Skeletal muscle satellite cell (primary cell): ENCODE measurements around the gene RAG2. TPM values are rescaled to one million over a fixed set of nuclear protein-coding genes. Genes with fewer than 3 reads are reported as not detected.
A peak's percentile ranks its signal among the peaks of the same experiment; 100 is the strongest.

Experiments used
- H3K27me3 ChIP-seq: 2 replicates; pipeline ENCODE4 v1.7.0; 2013; ENCODE audit warnings: low read length; ENCODE audit not compliant: control insufficient read depth, insufficient read depth
- H3K36me3 ChIP-seq: 2 replicates; pipeline ENCODE4 v1.7.0; 2013; ENCODE audit warnings: mild to moderate bottlenecking, control low read depth, low read length; ENCODE audit not compliant: insufficient read depth
- H3K4me1 ChIP-seq: 2 replicates; pipeline ENCODE4 v1.7.0; 2013; ENCODE audit warnings: low read length; ENCODE audit not compliant: control insufficient read depth, insufficient read depth
- H3K4me2 ChIP-seq: 2 replicates; pipeline ENCODE4 v1.7.0; 2013; ENCODE audit warnings: mild to moderate bottlenecking, low read length
- H3K4me3 ChIP-seq: 2 replicates; pipeline ENCODE4 v1.7.0; 2013; ENCODE audit warnings: low read length
- H3K9ac ChIP-seq: 2 replicates; pipeline ENCODE4 v1.7.0; 2013; ENCODE audit warnings: mild to moderate bottlenecking, low read depth, low read length, moderate library complexity
- H3K9me3 ChIP-seq: replicated peaks from 2 replicates; pipeline ENCODE4 v1.7.0; 2013; ENCODE audit warnings: mild to moderate bottlenecking, control low read depth, low read length
- total RNA-seq: library from RNA; depleted of rRNA; stranded (reverse); fragments of >200 nt; gene quantifications from 2 replicates; pipeline ENCODE4 v1.2.3, GENCODE V29; 2012; rRNA removed

RAG2 gene
- total RNA-seq = not detected in 2 replicates

DNA sequence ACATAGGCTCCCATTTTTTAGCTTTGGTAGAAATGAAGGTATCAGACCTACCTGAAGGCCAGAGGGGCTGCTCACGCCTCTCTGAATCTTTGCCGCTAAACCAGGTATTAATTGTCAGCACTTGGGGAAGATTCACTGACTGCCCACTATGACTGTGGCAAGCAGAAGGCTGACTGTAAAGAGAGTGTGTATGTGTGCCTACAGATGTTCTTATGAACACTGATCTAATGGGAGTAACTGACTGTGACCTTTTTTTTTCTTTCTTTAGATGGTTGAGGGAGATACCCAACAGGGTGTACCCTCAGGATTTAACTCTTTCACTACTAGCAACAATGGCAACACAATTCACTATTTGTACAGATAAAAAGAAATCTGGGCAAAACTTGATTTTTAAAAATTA is at the start of gene RAG2:
Gene RAG2 (minus strand): TSS at position 186 of the 400 bp plus-strand sequence. CDS start 4,068 bp downstream, outside the sequence.
- H3K4me1 ChIP-seq = peaks cover 6% of the 10 kb centered on the region
- H3K36me3 ChIP-seq = no peaks in the 10 kb centered on the region
- H3K4me3 ChIP-seq = no peak within 1 kb of the TSS
- H3K9ac ChIP-seq = no peak within 1 kb of the TSS
- H3K4me2 ChIP-seq = no peak within 1 kb of the TSS
- H3K27me3 ChIP-seq = no peaks in the 10 kb centered on the region
- no peaks in the 10 kb centered on the region for H3K9me3 ChIP-seq

DNA sequence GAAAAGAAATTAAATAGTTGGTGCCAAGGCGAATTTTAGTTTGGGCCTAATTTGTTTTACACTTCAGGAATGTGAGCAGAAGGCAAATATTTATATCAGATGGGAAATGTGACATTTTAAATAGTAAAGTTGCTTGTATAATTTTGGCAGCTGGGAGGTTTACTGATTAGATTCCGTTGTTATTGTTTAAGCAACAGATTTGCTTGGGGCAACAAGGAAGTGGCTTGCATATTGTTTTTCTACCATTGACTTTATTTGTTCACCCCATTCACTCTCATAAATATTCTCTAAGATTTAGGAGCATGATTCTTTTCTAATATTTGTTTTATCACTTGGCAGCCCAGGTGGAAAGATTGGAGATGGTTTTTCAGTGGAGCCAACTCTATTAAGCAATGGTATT is 40.5 kb upstream of the RAG2 start:
- Histone ChIP-seq H3K9ac (no peak overlapping the region), H3K4me2 (no peak overlapping the region), H3K27me3 (no peaks in the 10 kb centered on the region), H3K4me1 (no peaks in the 10 kb centered on the region), H3K4me3 (no peak overlapping the region), H3K36me3 (no peaks in the 10 kb centered on the region), H3K9me3 (no peaks in the 10 kb centered on the region)

DNA sequence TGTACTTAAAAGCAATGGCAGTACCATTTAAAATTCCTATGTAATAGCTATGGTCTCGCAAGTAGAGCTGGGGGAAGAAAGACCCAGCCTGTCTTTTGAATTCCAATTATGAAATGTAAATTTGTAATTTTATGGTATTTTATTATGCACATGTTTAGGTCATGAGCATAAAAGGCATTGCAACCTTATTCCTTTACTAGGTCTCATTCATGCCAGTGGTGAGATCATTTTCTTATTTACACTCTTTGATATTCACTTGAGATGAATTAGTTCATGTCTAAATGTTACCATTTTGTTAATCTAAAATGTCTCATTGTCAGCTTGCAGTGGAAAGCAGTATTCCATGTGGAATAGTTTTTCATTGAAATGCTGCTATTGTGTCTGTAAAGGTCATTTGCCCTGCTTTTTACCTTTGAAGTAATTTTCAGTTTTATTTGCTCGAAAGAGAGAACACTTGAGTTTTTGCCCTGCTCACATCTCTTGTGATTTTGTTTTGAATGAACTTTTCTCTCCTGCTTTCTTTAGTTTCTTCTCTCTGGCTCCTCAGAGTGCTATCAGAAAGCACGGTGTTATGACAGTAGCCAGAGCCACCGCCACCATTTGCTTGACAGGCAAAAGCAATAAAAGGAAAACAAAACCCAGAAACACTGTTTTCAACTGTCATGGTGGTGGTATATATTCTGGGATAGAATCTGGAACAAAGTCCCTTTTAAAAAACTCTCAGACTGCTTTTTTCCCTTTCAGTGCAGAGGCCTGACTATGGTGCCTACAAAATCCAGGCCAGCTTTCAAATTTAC is 37.2 kb upstream of the RAG2 start:
- Histone ChIP-seq H3K4me1 (no peaks in the 10 kb centered on the region), H3K9ac (no peak overlapping the region), H3K27me3 (no peaks in the 10 kb centered on the region), H3K9me3 (no peaks in the 10 kb centered on the region), H3K4me2 (no peak overlapping the region), H3K4me3 (no peak overlapping the region), H3K36me3 (no peaks in the 10 kb centered on the region)

DNA sequence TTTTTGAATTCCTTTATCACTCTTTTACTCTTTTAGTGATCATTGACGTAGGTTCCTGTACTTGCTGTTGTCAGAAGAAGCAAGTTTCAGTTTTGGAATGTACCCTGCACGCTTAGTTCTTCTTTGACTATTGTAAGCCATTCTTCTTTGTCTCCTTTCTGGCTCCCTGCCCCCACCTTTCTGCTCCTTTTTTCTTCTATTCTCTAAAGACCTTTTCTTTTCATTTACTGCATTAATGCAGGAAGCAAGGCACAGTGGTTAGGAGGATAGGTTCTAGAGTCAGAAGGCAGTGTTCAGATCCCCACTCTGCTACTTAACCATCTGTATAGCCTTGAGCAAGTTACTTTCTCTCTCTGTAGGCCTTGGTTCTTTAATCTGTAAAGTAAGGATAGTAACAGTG is 33.7 kb upstream of the RAG2 start:
- Histone ChIP-seq H3K36me3 (no peaks in the 10 kb centered on the region), H3K4me2 (no peak overlapping the region), H3K9me3 (no peaks in the 10 kb centered on the region), H3K4me3 (no peak overlapping the region), H3K4me1 (no peaks in the 10 kb centered on the region), H3K9ac (no peak overlapping the region), H3K27me3 (no peaks in the 10 kb centered on the region)

DNA sequence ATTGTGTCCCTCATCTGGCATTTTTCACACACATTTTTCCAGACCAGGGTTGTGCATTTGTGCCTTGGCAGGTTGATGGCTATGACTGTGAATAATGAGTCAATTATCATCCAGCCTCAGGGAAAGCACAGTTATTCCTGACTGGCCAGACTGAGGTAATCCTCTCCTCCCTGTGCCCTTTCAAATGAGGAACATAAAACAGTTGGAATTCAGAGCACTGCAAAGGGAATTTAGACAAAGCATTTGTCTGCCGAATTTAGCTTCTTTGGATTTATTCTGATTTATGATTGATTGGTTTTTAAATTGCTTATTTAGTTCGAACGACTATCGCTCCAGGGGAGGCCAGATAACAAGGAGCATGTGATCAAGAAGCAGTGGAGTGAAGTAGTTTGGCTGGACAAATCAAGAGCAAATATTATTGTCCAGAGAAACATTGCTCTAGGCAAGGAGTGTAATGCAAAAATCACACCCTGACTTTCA is 30.8 kb upstream of the RAG2 start:
- Histone ChIP-seq H3K4me3 (no peak overlapping the region), H3K4me1 (no peaks in the 10 kb centered on the region), H3K36me3 (no peaks in the 10 kb centered on the region), H3K9ac (no peak overlapping the region), H3K27me3 (no peaks in the 10 kb centered on the region), H3K4me2 (no peak overlapping the region), H3K9me3 (no peaks in the 10 kb centered on the region)

DNA sequence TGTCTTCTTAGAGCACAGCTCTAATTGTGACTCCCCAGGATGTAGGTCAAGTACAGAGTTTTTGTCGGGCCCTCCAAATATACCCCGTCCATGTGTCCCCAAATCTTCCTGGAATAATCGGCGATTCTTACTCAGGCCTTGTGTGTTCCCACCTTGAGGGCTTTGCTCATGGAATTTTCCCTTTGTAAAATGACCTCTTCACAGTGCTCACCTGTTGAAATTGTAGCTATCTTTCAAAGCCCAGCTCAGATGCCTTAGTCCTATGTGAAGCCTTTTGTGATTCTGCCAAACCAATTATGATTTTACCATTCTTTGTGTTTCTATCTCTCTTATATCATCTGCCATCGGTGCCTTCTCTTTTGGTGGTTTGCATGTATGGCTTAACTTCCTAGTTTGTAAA is 30.1 kb upstream of the RAG2 start:
- H3K4me3 ChIP-seq = no peak overlapping the region
- H3K4me2 ChIP-seq = no peak overlapping the region
- H3K36me3 ChIP-seq = no peaks in the 10 kb centered on the region
- H3K27me3 ChIP-seq = no peaks in the 10 kb centered on the region
- no peaks in the 10 kb centered on the region for H3K9me3 ChIP-seq
- H3K9ac ChIP-seq = no peak overlapping the region
- H3K4me1 ChIP-seq = no peaks in the 10 kb centered on the region

DNA sequence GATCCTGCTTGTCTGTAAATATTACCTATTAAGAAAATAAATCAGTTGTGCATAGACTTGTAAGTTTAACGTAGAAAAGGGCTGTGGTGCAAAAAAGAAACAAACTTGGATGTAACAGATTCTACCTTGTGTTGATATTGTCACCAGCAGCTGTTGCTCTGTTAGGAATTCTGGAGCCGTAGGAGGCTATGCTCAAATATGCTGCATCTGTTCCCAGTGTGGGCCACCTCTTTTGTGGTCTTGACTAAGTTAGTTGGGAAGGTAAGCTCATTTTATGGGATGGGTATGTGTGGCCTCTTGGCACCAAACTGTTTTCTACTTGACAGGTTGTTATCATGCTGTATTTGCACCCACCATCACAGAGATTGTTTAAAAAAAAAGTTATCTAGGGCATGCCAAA is 29.4 kb upstream of the RAG2 start:
- Histone ChIP-seq H3K4me1 (no peaks in the 10 kb centered on the region), H3K4me2 (no peak overlapping the region), H3K9ac (no peak overlapping the region), H3K27me3 (no peaks in the 10 kb centered on the region), H3K9me3 (no peaks in the 10 kb centered on the region), H3K36me3 (no peaks in the 10 kb centered on the region), H3K4me3 (no peak overlapping the region)

DNA sequence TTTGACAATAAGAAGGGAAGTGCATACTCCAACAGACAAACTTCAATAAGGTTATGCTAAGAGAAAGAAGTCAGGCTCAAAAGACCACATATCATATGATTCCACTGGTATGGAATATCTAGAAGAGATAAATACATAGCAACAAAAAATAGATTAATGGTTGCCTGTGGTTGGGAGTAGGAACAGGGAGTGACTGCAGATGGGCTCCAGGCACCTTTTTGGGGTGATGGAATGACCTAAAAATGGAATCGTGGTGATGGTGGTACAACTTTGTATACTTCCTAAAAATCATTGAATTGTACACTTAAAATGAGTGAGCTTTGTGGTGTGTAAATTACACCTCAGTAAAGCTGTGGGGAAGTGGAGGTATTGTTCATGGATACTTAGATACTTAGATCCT is 29.0 kb upstream of the RAG2 start:
- H3K4me3 ChIP-seq = no peak overlapping the region
- H3K36me3 ChIP-seq = no peaks in the 10 kb centered on the region
- H3K9ac ChIP-seq = no peak overlapping the region
- H3K4me1 ChIP-seq = no peaks in the 10 kb centered on the region
- H3K4me2 ChIP-seq = no peak overlapping the region
- no peaks in the 10 kb centered on the region for H3K27me3 ChIP-seq
- no peaks in the 10 kb centered on the region for H3K9me3 ChIP-seq

DNA sequence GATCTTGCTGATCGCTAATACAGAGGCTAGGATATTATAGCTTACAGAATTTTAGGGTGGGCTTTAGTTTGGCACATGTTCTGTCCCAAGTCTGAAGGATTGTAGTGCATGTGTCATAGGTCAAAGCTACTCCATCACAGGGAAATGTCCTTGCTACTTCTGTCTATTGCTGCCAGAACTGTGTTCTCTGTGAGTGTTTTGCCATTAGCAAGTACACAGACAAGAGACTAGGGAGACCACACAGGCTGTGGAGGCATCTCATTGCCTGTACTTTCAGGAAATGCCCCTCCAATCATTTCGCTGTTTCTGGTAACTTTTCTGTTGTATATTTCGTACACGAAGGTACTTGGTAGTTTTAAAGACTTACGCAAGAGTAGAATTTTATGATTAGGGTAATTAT is 25.5 kb upstream of the RAG2 start:
- H3K4me1 ChIP-seq = peaks cover 11% of the 10 kb centered on the region
- H3K27me3 ChIP-seq = no peaks in the 10 kb centered on the region
- H3K9me3 ChIP-seq = no peaks in the 10 kb centered on the region
- no peak overlapping the region for H3K4me3 ChIP-seq
- H3K4me2 ChIP-seq = no peak overlapping the region
- no peaks in the 10 kb centered on the region for H3K36me3 ChIP-seq
- H3K9ac ChIP-seq = no peak overlapping the region

DNA sequence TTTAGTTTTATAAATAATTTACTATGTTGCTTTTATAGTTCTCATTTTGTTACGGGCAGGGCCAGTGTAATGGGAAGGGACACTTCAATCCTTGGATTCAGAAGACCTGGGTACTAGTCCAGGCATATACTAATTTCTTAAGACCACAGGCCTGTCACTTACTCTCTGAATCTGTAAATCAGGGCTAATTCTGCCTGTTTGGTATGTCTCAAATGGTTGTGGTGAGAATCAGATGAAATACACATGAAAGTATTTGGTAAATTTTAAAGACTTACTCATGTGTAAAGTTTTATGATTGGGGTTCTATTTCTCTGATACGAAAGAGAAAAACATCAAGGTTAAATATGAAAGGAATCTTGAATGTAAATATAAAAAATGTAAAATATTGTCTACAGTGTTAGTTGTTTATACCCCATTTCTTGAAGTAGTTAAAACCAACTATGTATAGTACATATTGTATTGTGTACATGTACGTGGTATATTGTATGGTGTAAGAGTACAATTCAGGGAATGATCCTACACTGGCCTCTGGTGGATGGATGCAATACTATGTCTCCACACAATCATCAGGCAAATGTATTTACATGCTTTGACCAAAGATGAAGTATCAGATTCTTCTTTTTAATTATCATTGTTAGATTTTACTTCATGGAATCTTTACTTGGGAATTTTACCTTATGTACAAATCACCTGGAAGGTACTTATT is 24.5 kb upstream of the RAG2 start:
- no peaks in the 10 kb centered on the region for H3K9me3 ChIP-seq
- no peaks in the 10 kb centered on the region for H3K27me3 ChIP-seq
- peaks cover 11% of the 10 kb centered on the region for H3K4me1 ChIP-seq
- H3K4me2 ChIP-seq = no peak overlapping the region
- H3K9ac ChIP-seq = no peak overlapping the region
- no peaks in the 10 kb centered on the region for H3K36me3 ChIP-seq
- no peak overlapping the region for H3K4me3 ChIP-seq

DNA sequence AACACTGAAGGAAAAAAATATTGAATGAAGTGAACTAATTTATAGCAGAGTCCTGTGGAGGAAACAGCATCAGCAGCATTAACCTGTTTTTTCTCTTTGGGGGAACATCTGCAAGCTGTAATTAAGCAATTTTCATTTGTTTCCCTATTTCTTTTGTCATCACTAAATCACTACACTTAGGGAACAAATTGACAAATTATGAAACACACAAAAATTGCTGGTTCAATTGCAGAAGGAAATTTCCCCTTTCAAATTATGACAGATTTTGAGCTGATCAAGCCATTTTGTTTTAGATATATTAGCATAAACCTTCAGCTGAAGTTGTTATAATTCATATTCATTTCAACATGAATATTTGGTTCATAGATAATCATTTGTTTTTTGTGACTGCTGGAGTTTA is 22.2 kb upstream of the RAG2 start:
- Histone ChIP-seq H3K4me3 (no peak overlapping the region), H3K9me3 (no peaks in the 10 kb centered on the region), H3K9ac (no peak overlapping the region), H3K4me1 (peaks cover 11% of the 10 kb centered on the region), H3K27me3 (no peaks in the 10 kb centered on the region), H3K4me2 (no peak overlapping the region), H3K36me3 (no peaks in the 10 kb centered on the region)

DNA sequence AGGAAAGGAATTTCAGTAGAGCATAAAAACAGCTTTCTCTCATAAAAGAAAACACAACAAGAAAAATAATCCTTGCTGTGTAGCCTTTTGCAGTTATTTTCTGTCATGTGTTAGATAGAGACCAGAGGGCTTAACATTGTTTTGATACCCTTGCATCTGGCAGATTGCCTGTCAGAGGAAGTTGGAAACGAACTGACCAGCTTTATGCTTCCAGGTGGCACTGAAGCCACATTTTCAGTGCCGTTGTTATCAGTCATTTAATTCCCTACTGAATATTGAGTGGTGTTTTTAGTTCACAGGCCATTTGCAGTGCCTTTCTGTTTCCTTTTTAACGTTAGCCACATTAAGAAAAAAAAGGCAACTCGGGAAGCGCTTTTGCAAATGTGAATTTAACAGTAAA is 21.5 kb upstream of the RAG2 start:
- Histone ChIP-seq H3K4me3 (no peak overlapping the region), H3K9me3 (no peaks in the 10 kb centered on the region), H3K36me3 (no peaks in the 10 kb centered on the region), H3K27me3 (no peaks in the 10 kb centered on the region), H3K9ac (no peak overlapping the region), H3K4me2 (peak overlapping the region; percentile 35), H3K4me1 (peaks cover 11% of the 10 kb centered on the region)
